Lung (tissue), 12 donors: ENCODE measurements around the gene SF3B2. TPM values are rescaled to one million over a fixed set of nuclear protein-coding genes. Genes with fewer than 3 reads are reported as not detected.

Experiments
- ATAC-seq: fragments of 200-7000 bp; cut with Tn5 transposase; one replicate; pipeline ENCODE4 v1.9.1; 2020; ENCODE audit warnings: moderate number of reproducible peaks; ENCODE audit not compliant: insufficient read depth, low FRiP score
- DNase-seq, 3 donors: peaks; one replicate each; pipeline ENCODE4 v3.0.0-alpha.2; 2013 to 2017
- H3K27ac ChIP-seq, 2 donors: one replicate each; pipeline ENCODE4 v1.5.1; 2013; ENCODE audit warnings: mild to moderate bottlenecking in 2 of 2, moderate library complexity in 2 of 2, control low read depth in 1 of 2, inconsistent platforms in 1 of 2, low read depth in 1 of 2, low read length in 1 of 2
- H3K27me3 ChIP-seq, 3 donors: one replicate each; pipeline ENCODE4 v1.5.1; 2013; ENCODE audit warnings: low read length in 2 of 3; ENCODE audit not compliant: control insufficient read depth in 3 of 3, insufficient read depth in 3 of 3
- H3K36me3 ChIP-seq, 4 donors: one replicate each; pipeline ENCODE4 v1.5.1; 2013; ENCODE audit warnings: low read length in 4 of 4, mild to moderate bottlenecking in 1 of 4, moderate library complexity in 1 of 4; ENCODE audit not compliant: control insufficient read depth in 4 of 4, insufficient read depth in 4 of 4
- H3K4me1 ChIP-seq, 5 donors: one replicate each; pipeline ENCODE4 v1.5.1; 2013; ENCODE audit warnings: low read length in 5 of 5, mild to moderate bottlenecking in 2 of 5, moderate library complexity in 1 of 5; ENCODE audit not compliant: control insufficient read depth in 5 of 5, insufficient read depth in 5 of 5
- H3K4me3 ChIP-seq: one replicate; pipeline ENCODE4 v1.5.1; 2013; ENCODE audit warnings: mild to moderate bottlenecking, control low read depth, moderate library complexity
- H3K9ac ChIP-seq, 2 donors: one replicate each; pipeline ENCODE4 v1.5.1; 2013; ENCODE audit warnings: low read length in 2 of 2, control low read depth in 1 of 2; ENCODE audit not compliant: insufficient read depth in 1 of 2
- H3K9me3 ChIP-seq, 4 donors: one replicate each; pipeline ENCODE4 v1.5.1; 2013; ENCODE audit warnings: low read length in 3 of 4, mild to moderate bottlenecking in 1 of 4, moderate library complexity in 1 of 4; ENCODE audit not compliant: control insufficient read depth in 4 of 4, insufficient read depth in 3 of 4
- WGBS, 2 donors: extraction: QIAGEN DNeasy Blood & Tissue Kit; methylation state at CpG; one replicate each; pipeline ENCODE4 v1.1.7; 2013; 5-methylcytosine and 5-hydroxymethylcytosine counted together
- polyA plus RNA-seq, 2 donors: library from polyadenylated mRNA; stranded (reverse); fragments of 200-250 nt; gene quantifications; one replicate each; pipeline ENCODE4 v1.2.1, GENCODE V29; 2013
- total RNA-seq, 2 donors: library from RNA; depleted of rRNA in 1 of 2; stranded (reverse); fragments of >200 nt in 1 of 2; gene quantifications; one replicate each; pipeline ENCODE4 v1.2.1, GENCODE V29; 2014 to 2021
- TF ChIP-seq, protein P1 (sequence below): IDR thresholded peaks from 2 replicates; pipeline ENCODE4 v1.5.1; 2012; ENCODE audit warnings: mild to moderate bottlenecking; ENCODE audit errors: control extremely low read depth, extremely low read depth
- donor health status: control.
- donor health status: control.
- donor health status: Bipolar disorder and iron deficiency.
- donor health status: healthy.
- donor health status: DM: yes; HTN: yes; CAD: no.

Gene SF3B2
- total and polyA plus RNA-seq, 4 donors, result 78.0 to 187 (median 134) TPM

DNA sequence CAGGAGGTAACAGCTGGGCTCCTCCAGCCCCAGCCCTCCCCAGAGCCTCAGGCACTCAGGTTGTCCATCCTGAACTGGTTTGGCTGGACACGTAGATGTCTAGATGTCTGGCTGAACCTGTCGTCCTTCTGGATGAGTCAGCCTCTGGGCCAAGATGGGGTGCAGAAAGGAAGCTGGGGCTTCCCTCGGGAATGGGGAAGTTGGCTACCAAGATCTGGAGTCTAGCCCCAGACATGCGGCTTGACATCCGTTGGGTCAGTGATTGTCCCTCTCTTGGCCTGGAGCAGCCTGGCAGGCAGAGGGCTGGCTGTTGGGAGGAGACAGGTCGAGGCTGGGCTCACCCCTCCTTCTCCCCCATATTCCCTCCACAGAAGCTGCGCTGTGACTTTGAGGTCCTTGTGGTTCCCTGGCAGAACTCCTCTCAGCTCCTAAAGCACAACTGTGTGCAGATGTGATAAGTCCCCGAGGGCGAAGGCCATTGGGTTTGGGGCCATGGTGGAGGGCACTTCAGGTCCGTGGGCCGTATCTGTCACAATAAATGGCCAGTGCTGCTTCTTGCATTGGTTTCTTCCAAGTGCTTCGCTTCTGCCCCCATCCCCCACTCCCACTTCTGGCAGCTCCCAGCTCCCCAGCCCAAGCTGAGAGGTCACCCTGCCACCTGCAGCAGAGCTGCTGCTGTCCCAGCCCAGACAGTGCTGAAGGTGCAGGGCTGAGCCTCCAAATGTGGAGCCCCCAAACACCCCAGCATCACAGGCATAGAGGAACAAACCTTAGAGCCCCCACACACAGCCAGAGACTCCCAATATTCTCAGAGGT lies 39.0 kb upstream of the SF3B2 start:
- TF ChIP-seq, protein P1, sequence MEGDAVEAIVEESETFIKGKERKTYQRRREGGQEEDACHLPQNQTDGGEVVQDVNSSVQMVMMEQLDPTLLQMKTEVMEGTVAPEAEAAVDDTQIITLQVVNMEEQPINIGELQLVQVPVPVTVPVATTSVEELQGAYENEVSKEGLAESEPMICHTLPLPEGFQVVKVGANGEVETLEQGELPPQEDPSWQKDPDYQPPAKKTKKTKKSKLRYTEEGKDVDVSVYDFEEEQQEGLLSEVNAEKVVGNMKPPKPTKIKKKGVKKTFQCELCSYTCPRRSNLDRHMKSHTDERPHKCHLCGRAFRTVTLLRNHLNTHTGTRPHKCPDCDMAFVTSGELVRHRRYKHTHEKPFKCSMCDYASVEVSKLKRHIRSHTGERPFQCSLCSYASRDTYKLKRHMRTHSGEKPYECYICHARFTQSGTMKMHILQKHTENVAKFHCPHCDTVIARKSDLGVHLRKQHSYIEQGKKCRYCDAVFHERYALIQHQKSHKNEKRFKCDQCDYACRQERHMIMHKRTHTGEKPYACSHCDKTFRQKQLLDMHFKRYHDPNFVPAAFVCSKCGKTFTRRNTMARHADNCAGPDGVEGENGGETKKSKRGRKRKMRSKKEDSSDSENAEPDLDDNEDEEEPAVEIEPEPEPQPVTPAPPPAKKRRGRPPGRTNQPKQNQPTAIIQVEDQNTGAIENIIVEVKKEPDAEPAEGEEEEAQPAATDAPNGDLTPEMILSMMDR, result no peak
- 33 to 43% methylated on average over 12 of the region's 12 CpGs for WGBS, 2 donors
- Histone ChIP-seq H3K9me3 (no peaks in the 10 kb centered on the region), H3K27ac (peak overlapping the region in 1 of 2 donors; percentile 15), H3K27me3 (peaks cover 0 to 24% (median 20%) of the 10 kb centered on the region in 3 donors), H3K4me3 (no peak overlapping the region), H3K36me3 (no peaks in the 10 kb centered on the region), H3K9ac (no peak overlapping the region), H3K4me1 (peaks cover 0 to 9% (median 0%) of the 10 kb centered on the region in 5 donors)
- ATAC-seq (no peak), DNase-seq (no peak)

DNA sequence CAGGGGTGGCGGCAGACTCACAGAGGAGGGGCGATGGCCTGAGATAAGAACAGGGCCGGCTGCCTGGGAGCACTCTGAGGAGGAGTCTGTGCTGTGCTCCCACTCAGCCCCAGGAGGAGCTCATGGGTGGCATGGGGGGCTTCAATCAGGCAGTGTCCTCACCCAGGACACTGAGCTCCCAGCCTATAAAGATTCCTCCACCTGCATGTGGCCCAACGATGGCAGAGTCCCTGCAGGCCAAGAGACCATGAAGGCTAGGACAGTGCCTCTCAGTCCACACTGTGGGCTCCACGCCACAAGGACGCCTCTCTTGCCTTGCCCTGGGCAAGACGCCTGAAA lies 38.4 kb upstream of the SF3B2 start:
- DNase-seq (no peak), ATAC-seq (no peak)
- Histone ChIP-seq H3K9ac (no peak overlapping the region), H3K36me3 (no peaks in the 10 kb centered on the region), H3K27me3 (peaks cover 0 to 24% (median 20%) of the 10 kb centered on the region in 3 donors), H3K4me3 (no peak overlapping the region), H3K9me3 (no peaks in the 10 kb centered on the region), H3K27ac (peak overlapping the region in 1 of 2 donors; percentile 6), H3K4me1 (peaks cover 0 to 9% (median 0%) of the 10 kb centered on the region in 5 donors)
- 79 to 85% methylated on average over 7 of the region's 7 CpGs for WGBS, 2 donors
- TF ChIP-seq, protein P1, result no peak

DNA sequence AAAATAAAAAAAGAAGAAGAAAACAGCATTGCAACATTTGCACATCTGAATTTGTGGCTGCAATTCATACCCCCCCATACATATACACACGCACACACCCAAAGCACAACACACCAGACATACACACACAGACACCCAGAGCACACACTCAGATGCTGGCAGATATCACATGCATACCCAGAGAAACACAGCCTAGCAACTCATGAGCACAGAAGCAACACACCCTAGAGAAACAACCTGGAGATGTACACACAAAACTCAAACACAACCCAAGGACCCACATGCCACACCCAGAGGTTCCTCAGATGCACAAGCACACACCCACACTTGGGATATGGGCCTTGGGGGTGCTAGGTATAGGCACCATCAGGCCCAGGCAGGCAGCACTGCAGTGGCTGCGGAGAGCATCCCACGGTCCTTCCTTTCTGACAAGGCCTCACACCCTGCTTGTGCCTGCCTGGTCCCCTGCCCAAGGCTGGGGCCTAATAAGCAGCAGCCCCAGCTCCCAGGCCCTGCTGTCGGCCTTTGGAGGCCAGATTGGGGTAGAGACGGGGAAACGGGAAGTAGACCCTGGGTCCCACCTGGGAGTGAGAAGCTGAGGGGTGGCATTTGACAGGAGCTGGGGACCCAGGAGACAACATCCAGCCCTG lies 37.2 kb upstream of the SF3B2 start:
- 76 to 85% methylated on average over 6 of the region's 6 CpGs for WGBS, 2 donors
- no peak for DNase-seq
- TF ChIP-seq, protein P1, result no peak

More for the DNA sequence above, 37.2 kb upstream of the SF3B2 start:
- Histone ChIP-seq H3K9ac (no peak overlapping the region), H3K27ac (peak overlapping the region in 1 of 2 donors; percentile 38), H3K27me3 (peaks cover 0 to 24% (median 20%) of the 10 kb centered on the region in 3 donors), H3K4me1 (peaks cover 0 to 9% (median 0%) of the 10 kb centered on the region in 5 donors), H3K9me3 (no peaks in the 10 kb centered on the region), H3K36me3 (no peaks in the 10 kb centered on the region), H3K4me3 (no peak overlapping the region)
- no peak for ATAC-seq
